AML-193 (cell line): ENCODE results near the gene MKI67.
"Not testable (repeated sequence)": the region's sequence is repeated elsewhere in the genome, so short reads cannot be mapped to it uniquely, and the experiment has no call there.

Source experiments
- DNase-seq, 2 experiments: peaks; one replicate each; lab custom pipeline; 2025; lab: John Stamatoyannopoulos, UW

Gene MKI67

GRCh38 chr10:128150045-128150493, 23.8 kb upstream of the MKI67 start:
- peak; percentile 43 to 48 for DNase-seq

DNA sequence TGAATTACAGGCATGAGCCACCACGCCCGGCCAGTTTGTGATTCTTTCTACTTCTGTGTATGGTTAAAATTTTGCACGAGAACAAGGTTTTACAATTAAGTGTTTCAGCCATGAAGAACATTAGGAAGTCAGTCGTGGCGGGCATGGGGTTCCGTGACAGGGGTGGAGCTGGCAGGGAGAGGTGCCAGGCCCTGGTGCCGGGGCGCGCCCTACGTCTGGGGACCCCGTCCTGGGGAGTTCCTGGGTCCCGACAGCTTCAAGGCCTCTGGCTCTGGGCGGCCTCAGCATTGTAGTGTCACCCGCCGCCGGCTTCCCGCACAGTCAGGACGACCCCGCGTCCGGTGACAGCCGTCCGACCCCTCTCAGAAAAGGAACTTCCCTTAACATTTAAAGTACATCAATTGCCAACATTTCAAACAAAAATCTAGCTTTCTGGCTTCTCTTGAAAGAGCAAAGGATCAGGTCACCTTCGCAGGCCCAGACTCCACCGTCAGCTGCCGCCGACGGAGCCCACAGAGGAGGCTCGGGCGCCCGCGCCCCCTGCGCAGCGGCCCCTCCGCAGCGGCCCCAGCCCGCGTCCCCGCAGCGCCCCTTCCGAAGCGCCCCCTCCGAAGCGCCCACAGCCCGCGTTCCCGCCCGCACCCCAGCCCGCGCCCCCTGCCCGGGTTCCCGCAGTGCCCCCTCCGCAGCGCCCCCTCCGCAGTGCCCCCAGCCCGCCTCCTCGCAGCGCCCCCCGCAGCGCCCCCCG, 23.2 kb upstream of the MKI67 start:
- no peak for DNase-seq

DNA sequence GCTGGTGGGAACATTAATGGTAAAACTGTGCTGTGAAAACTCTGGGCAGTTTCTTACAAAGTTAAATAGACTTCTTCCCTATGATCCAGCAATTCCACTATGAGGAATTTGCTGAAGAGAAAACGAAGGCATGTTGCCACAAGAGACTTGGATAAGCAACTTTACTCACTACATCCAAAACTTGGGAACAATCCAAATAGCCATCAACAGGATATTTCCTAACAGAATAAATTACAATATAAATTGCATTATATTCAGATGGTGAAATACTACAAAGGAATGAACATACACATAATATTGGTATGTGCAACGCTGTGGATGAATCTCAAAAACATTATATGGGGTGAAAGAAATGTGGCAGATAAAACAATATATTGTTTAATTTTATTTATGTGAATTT, 21.4 kb upstream of the MKI67 start:
- no peak for DNase-seq

GRCh38 chr10:128147064-128147463, 20.8 kb upstream of the MKI67 start:
- no peak for DNase-seq

GRCh38 chr10:128144547-128144946, 18.3 kb upstream of the MKI67 start:
- DNase-seq, result no peak

DNA sequence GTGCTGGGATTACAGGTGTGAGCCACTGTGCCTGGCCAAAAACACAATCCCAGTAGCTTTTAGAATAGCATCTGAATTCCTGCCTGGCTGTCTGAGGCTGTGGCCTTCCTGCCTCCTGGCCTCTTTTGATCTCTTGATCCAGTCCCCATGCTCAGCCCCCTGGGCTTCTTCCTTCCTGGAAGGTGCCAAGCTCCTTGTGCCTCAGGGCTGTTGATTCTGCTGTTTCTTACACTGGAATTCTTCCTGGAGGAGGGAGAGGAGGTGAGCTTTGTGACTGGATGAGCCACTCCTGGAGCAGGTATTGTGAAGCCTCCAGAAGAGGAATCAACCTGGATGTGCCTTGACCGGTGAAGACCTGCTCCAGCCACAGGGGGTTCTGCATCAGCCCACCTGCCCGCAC, 17.3 kb upstream of the MKI67 start:
- no peak for DNase-seq

GRCh38 chr10:128140425-128140824, 14.2 kb upstream of the MKI67 start:
- DNase-seq, result no peak

GRCh38 chr10:128138429-128138828, 12.2 kb upstream of the MKI67 start:
- DNase-seq, result not testable (repeated sequence)

DNA sequence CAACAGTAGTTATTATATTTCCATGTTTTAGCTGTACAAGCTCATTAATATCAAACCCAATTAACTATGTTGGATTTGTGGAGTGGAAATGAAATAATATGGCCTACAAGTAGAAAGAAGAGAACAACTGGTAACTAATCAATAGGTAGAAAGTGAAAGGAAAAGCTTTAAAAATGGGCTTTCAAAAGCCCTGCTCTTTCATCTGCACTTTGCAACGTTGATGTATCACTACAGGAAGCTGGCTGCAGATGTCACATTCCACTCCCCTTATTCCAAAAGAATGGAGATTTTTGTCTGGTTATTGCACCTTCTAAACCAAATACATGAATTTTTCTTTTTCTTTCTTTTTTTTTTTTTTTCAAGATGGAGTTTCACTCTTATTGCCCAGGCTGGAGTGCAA, 11.7 kb upstream of the MKI67 start:
- DNase-seq, result no peak

DNA sequence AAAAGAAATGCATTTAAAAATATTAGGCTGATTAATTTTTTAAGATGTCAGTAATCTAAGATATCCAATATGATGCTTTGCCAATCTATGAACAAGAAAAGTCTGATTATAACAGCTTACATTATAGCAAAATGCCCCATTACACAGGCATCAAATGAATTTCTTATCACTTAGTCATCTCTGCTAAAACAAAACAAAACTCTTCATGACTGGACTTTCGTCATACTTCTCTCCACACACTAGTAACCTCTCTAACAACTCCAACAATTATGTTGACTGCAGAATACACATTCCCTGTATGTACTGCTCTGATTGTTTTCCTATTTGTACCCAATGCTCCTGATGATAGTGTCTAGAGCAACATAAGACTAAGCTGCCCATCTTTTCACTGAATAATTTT, 3.8 kb upstream of the MKI67 start:
- DNase-seq, result no peak

DNA sequence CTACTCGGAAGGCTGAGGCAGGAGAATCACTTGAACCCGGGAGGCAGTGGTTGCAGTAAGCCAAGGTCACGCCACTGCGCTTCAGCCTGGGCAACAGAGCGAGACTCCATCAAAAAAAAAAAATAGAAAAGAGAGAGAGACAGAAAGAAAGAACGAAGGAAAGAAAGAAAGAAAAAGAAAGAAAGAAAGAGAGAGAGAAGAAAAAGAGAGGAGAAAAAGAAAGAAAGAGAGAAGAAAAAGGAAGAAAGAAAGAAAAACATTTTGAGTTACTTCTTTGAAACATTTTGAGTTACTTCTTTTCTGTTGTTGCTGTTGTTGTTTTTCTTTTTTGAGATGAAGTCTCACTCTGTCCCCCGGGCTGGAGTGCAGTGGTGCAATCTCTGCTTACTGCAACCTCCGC, 2.4 kb upstream of the MKI67 start:
- no peak for DNase-seq

- DNase-seq, result no peak
Observed at GRCh38 chr10:128125416-128125943, 743 bp downstream of the MKI67 start.

DNA sequence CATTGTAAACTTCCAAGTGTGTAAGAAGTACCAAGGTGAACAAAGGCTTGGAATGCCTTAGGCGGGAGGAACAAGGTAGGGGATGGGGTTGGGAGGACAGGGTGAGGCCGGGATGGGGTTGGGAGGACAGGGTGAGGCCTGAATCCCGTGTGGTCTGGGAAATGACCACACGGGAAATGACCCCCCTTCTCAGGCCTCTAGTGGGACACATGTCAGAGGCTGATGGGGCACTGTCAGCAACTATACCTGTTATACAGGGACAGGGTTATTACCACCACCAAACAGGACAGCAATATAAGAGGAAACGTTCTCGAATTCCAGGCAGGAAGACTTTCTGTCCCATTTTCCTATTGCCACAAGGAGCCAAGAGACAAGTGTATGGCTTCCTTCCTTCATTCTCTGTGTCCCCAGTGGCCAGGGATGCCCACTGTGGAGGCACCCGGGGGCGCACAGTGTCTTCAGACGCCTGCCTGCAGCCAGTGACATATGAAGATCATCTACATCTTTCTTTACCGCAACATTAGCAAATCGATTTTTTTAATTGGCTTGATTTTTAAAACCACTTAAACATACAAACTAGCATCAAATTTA, 1.3 kb downstream of the MKI67 start:
- no peak for DNase-seq

GRCh38 chr10:128123846-128124245, 2.4 kb downstream of the MKI67 start:
- no peak for DNase-seq

GRCh38 chr10:128122931-128123330, 3.3 kb downstream of the MKI67 start:
- peak; percentile 13 to 27 for DNase-seq

GRCh38 chr10:128121750-128122412, 4.3 kb downstream of the MKI67 start:
- no peak for DNase-seq

GRCh38 chr10:128116851-128117615, 9.2 kb downstream of the MKI67 start:
- DNase-seq, result no peak

DNA sequence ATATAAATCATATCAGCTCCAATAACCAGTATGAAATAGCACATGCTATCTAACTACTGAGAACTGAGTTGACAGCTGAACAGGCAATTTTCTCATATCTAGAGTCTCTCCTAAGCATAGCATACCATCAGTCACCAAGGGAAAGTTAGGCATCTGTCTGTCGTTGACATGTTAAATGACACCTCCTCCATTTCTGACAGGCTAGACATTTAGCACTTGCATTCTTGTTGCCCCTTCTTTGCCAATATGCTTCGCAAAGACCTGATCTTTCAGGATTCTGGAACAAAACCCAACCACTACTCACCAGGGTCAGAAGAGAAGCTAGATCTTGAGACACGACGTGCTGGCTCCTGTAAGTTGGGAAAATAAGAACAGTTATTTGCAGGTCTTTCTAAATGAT, 10.0 kb downstream of the MKI67 start:
- no peak for DNase-seq

DNA sequence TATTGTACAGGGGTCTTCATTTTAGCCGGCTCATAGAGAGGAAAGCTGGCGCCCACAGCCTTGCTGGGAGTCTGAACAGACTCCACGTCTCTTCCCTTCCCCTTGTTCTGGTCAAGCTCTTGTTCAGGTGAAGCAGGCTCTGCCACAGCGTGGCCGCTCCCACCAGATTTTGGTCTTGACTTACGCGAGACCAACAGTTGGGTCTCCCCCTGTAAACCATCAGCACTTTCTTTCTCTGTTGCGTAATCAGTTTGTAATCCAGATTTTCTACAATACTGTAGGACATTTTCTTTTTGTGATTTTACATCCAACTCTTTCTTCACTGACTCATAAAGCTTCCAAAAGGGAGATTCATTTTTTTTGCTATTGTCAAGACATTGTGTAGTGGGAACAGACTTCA, 10.9 kb downstream of the MKI67 start:
- no peak for DNase-seq

- DNase-seq, result no peak
Observed at GRCh38 chr10:128114901-128115300, 11.3 kb downstream of the MKI67 start.

DNA sequence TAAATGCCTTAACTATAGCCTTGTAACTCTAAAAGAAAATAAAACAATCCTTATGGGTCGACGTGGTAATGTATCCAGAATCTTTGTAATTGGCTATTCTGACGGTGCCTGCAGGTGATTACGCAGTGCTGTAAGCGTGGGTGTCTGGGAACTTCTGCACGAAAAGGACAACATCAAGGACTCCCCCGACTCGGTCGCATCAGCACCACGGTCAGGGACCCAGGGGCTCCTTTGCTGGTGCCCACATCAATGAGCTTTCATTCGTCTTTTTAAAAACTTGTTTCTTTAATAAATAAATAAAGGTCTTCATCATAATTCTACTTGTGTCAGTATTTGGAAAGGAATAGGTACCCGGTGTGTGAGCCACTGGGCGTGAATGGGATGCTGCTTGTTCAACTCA, 13.2 kb downstream of the MKI67 start:
- DNase-seq, result no peak

GRCh38 chr10:128111696-128112095, 14.5 kb downstream of the MKI67 start:
- no peak for DNase-seq
